HG03196 (cell line): ENCODE results near the gene RTN4IP1.
A peak's percentile ranks its signal among the peaks of the same experiment; 100 is the strongest.

Source experiments
- ATAC-seq: cut with Tn5 transposase; IDR thresholded peaks from one replicate; pipeline ENCODE4 v1.9.1; 2021; ENCODE audit not compliant: unreplicated experiment

RTN4IP1 gene

DNA sequence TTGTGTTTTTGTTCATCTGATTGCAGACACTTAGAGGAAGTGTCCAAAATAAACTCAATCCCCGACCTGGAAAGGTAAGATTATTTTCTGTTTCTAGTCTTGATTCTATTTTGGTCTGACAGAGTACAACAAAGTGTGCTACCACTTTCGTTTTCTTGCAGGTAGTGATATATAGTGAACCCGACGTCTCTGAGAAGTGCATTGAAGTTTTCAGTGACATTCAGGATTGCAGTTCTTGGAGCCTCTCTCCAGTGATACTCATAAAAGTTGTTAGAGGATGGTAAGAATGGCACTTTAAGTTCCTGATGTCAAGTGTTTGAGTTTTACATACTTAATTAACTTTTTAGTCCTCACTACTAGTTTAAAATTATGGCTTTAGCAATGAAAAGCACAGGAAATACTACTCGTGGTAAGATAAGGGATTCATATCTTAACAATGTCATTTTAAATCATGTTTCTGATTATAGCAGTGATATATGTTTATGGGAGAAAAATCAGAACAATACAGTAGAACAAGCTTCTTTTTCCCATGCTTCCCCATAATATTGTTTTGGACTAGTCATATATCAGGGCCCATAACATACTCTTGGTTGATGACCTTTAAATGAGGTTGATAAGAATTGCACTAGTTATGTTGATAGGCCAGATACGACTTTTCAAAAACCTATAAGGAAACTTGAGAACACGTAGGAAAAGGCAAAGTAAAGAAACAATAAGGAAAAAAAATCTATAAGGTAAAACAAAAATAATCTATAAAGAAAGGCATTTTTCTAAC lies 104.0 kb downstream of the RTN4IP1 start:
- ATAC-seq = peak; percentile 39

- no peak for ATAC-seq
Observed at GRCh38 chr6:106522562-106523250, 106.6 kb downstream of the RTN4IP1 start.
